Measurements from ENCODE around the gene SYPL1. TPM values are rescaled to one million over a fixed set of nuclear protein-coding genes. Genes with fewer than 3 reads are reported as not detected.
A peak's percentile ranks its signal among the peaks of the same experiment; 100 is the strongest.

The SYPL1 gene
- total and polyA plus RNA-seq, 12 donors, result 25.0 to 107 (median 80.7) TPM

GRCh38 chr7:106059556-106059955, 52.6 kb downstream of the SYPL1 start:
- Histone ChIP-seq H3K36me3 (replicated peaks in 1 of 2) (no peaks in the 10 kb centered on the region), H3K4me3 (no peak overlapping the region), H3K27ac (no peak overlapping the region), H3K9me3 (replicated peaks in 1 of 3) (no peaks in the 10 kb centered on the region), H3K27me3 (no peaks in the 10 kb centered on the region), H3K4me1 (replicated peaks in 1 of 2) (peaks cover 4 to 6% of the 10 kb centered on the region in 2 donors)
- intact Hi-C loops (cut with DNase I), result loop anchor here (2.0 to 5.0 kb wide), 2 partner anchors 38 to 93 kb away; no protein-coding TSS in a partner anchor
- no peak for TF ChIP-seq POLR2A (IDR thresholded peaks at IDR 0.05)
- TF ChIP-seq CTCF (IDR thresholded peaks at IDR 0.05), result no peak
- 57 to 86% (median 76%) methylated on average over 2 of the region's 2 CpGs for WGBS, 4 donors
- DNase-seq, result peak in 1 of 7 donors; percentile 52

GRCh38 chr7:106058928-106059324, 53.2 kb downstream of the SYPL1 start:
- TF ChIP-seq CTCF (IDR thresholded peaks at IDR 0.05) (no peak), POLR2A (IDR thresholded peaks at IDR 0.05) (no peak)
- Histone ChIP-seq H3K9me3 (replicated peaks in 1 of 3) (no peaks in the 10 kb centered on the region), H3K4me3 (no peak overlapping the region), H3K36me3 (replicated peaks in 1 of 2) (no peaks in the 10 kb centered on the region), H3K4me1 (replicated peaks in 1 of 2) (peaks cover 0 to 2% of the 10 kb centered on the region in 2 donors), H3K27me3 (no peaks in the 10 kb centered on the region), H3K27ac (peak overlapping the region in 1 of 5 donors; percentile 34)
- WGBS, 4 donors, result 84 to 90% (median 90%) methylated on average over 3 of the region's 3 CpGs
- intact Hi-C loops (cut with DNase I), result loop anchor here (2.0 to 5.0 kb wide), 2 partner anchors 38 to 94 kb away; no protein-coding TSS in a partner anchor
- DNase-seq, result no peak

GRCh38 chr7:106057962-106058927, 53.9 kb downstream of the SYPL1 start:
- Histone ChIP-seq H3K9me3 (replicated peaks in 1 of 3) (no peaks in the 10 kb centered on the region), H3K27ac (peak overlapping the region in 1 of 5 donors; percentile 34), H3K27me3 (no peaks in the 10 kb centered on the region), H3K36me3 (replicated peaks in 1 of 2) (no peaks in the 10 kb centered on the region), H3K4me1 (replicated peaks in 1 of 2) (peaks cover 0 to 2% of the 10 kb centered on the region in 2 donors), H3K4me3 (no peak overlapping the region)
- TF ChIP-seq POLR2A (IDR thresholded peaks at IDR 0.05), result no peak
- intact Hi-C loops (cut with DNase I), result loop anchor here (2.0 to 5.0 kb wide), 2 partner anchors 39 to 95 kb away; no protein-coding TSS in a partner anchor
- peak in 1 of 7 donors; percentile 61 for DNase-seq
- WGBS, 4 donors, result 75 to 89% (median 80%) methylated on average over 11 to 19 of the region's 19 CpGs

- TF ChIP-seq CTCF (IDR thresholded peaks at IDR 0.05), result peak in 1 of 6 experiments; percentile 3
- TF ChIP-seq POLR2A (IDR thresholded peaks at IDR 0.05), result no peak
- 65 to 84% (median 68%) methylated on average over 9 to 10 of the region's 10 CpGs for WGBS, 4 donors
- Histone ChIP-seq H3K36me3 (replicated peaks in 1 of 2) (no peaks in the 10 kb centered on the region), H3K4me3 (no peak overlapping the region), H3K4me1 (replicated peaks in 1 of 2) (peaks cover 0 to 2% of the 10 kb centered on the region in 2 donors), H3K27ac (no peak overlapping the region), H3K27me3 (no peaks in the 10 kb centered on the region), H3K9me3 (replicated peaks in 1 of 3) (no peaks in the 10 kb centered on the region)
- DNase-seq, result peak in 1 of 7 donors; percentile 52
- intact Hi-C loops (cut with DNase I), result loop anchor here in 1 of 2 donors (2.0 to 5.0 kb wide), 2 partner anchors 40 to 95 kb away; no protein-coding TSS in a partner anchor
Measured at GRCh38 chr7:106057204-106057961, 54.7 kb downstream of the SYPL1 start.
